T-helper 2 cell treated with Interferon-gamma antibody and Interleukin-4, amounts not matched to agents 100 ng/mL and 5 ng/mL, for 36 hours (primary cell): ENCODE measurements around the gene CELF2. TPM values are rescaled to one million over a fixed set of nuclear protein-coding genes. Genes with fewer than 3 reads are reported as not detected.

ENCODE experiments used
- intact Hi-C: fragments of 100-400 bp; cut with micrococcal nuclease; formaldehyde crosslinking; loops from one replicate; pipeline ENCODE4 v1.15.1; 2023
- total RNA-seq: library from RNA; stranded (reverse); gene quantifications from 2 replicates; pipeline ENCODE4 v1.2.3, GENCODE V29; 2022

CELF2 gene
- total RNA-seq, 1 donor from 2014 or later = 152 TPM

- intact Hi-C loops = loop anchor here (2.0 kb wide), 1 partner anchor 27 kb away; no protein-coding TSS in a partner anchor
Measured at GRCh38 chr10:11317936-11318670, 300.4 kb downstream of the CELF2 start.

- intact Hi-C loops = no loop called here
Measured at GRCh38 chr10:11318826-11319598, 301.3 kb downstream of the CELF2 start.

GRCh38 chr10:11319990-11320602, 302.4 kb downstream of the CELF2 start:
- intact Hi-C loops = no loop called here

GRCh38 chr10:11320809-11321520, 303.3 kb downstream of the CELF2 start:
- intact Hi-C loops = no loop called here

GRCh38 chr10:11322698-11323097, 305.0 kb downstream of the CELF2 start:
- intact Hi-C loops = no loop called here

- intact Hi-C loops = no loop called here
Measured at GRCh38 chr10:11324761-11325321, 307.2 kb downstream of the CELF2 start.

GRCh38 chr10:11325817-11326216, 308.1 kb downstream of the CELF2 start:
- intact Hi-C loops = no loop called here

GRCh38 chr10:11326241-11326640, 308.6 kb downstream of the CELF2 start:
- intact Hi-C loops = no loop called here

GRCh38 chr10:11326913-11327616, 309.4 kb downstream of the CELF2 start:
- intact Hi-C loops = no loop called here

- intact Hi-C loops = no loop called here
Measured at GRCh38 chr10:11328264-11329061, 310.8 kb downstream of the CELF2 start.

- intact Hi-C loops = no loop called here
Measured at GRCh38 chr10:11329062-11329673, 311.5 kb downstream of the CELF2 start.

GRCh38 chr10:11330383-11331045, 312.8 kb downstream of the CELF2 start:
- intact Hi-C loops = loop anchor here (10.0 kb wide), 1 partner anchor 144 kb away; no protein-coding TSS in a partner anchor

GRCh38 chr10:11331046-11331577, 313.4 kb downstream of the CELF2 start:
- intact Hi-C loops = loop anchor here (10.0 kb wide), 1 partner anchor 144 kb away; no protein-coding TSS in a partner anchor

GRCh38 chr10:11331726-11332125, 314.1 kb downstream of the CELF2 start:
- intact Hi-C loops = loop anchor here (10.0 kb wide), 1 partner anchor 143 kb away; no protein-coding TSS in a partner anchor

- intact Hi-C loops = loop anchor here (10.0 kb wide), 1 partner anchor 142 kb away; no protein-coding TSS in a partner anchor
Measured at GRCh38 chr10:11332846-11333245, 315.2 kb downstream of the CELF2 start.

GRCh38 chr10:11334436-11334835, 316.8 kb downstream of the CELF2 start:
- intact Hi-C loops = loop anchor here (10.0 kb wide), 1 partner anchor 140 kb away; no protein-coding TSS in a partner anchor

- intact Hi-C loops = loop anchor here (5.0 to 10.0 kb wide), 2 partner anchors 67 to 140 kb away; no protein-coding TSS in a partner anchor
Measured at GRCh38 chr10:11335167-11335652, 317.5 kb downstream of the CELF2 start.
